Neuronal stem cell (in vitro differentiated cells): ENCODE measurements around the gene NRG2.

Experiments used
- DNase-seq: peaks from one replicate; pipeline ENCODE4 v3.0.0-alpha.2; 2013; ENCODE audit warnings: low spot score
- H2AFZ ChIP-seq: one replicate; pipeline ENCODE4 v1.6.1; 2013; ENCODE audit warnings: mild to moderate bottlenecking, low read length, inconsistent platforms
- H2AK5ac ChIP-seq: 2 replicates; pipeline ENCODE4 v1.6.1; 2013; ENCODE audit warnings: low read depth, mild to moderate bottlenecking, inconsistent platforms, low read length, moderate library complexity, mixed read lengths
- H2BK120ac ChIP-seq: 2 replicates; pipeline ENCODE4 v1.6.1; 2013; ENCODE audit warnings: low read depth, mild to moderate bottlenecking, inconsistent platforms, low read length, moderate library complexity, mixed read lengths
- H2BK12ac ChIP-seq: one replicate; pipeline ENCODE4 v1.6.1; 2013; ENCODE audit warnings: low read length, inconsistent platforms
- H2BK15ac ChIP-seq: 2 replicates; pipeline ENCODE4 v1.6.1; 2013; ENCODE audit warnings: mild to moderate bottlenecking, low read length, inconsistent platforms, mixed read lengths
- H2BK5ac ChIP-seq: one replicate; pipeline ENCODE4 v1.6.1; 2013; ENCODE audit warnings: inconsistent platforms, mild to moderate bottlenecking, low read length, moderate library complexity
- H3K14ac ChIP-seq: one replicate; pipeline ENCODE4 v1.6.1; 2013; ENCODE audit warnings: low read length, inconsistent platforms
- H3K18ac ChIP-seq: 2 replicates; pipeline ENCODE4 v1.6.1; 2013; ENCODE audit warnings: low read length, inconsistent platforms
- H3K23ac ChIP-seq: 2 replicates; pipeline ENCODE4 v1.6.1; 2013; ENCODE audit warnings: low read depth, mild to moderate bottlenecking, mixed read lengths, low read length, inconsistent platforms; ENCODE audit not compliant: poor library complexity
- H3K27ac ChIP-seq: replicated peaks from 3 replicates; pipeline ENCODE4 v1.5.1; 2013; ENCODE audit warnings: low read length, inconsistent platforms
- H3K27me3 ChIP-seq, 3 experiments: 2 replicates each; pipeline ENCODE4 v1.6.1; 2013; ENCODE audit warnings: low read length in 3 of 3, mild to moderate bottlenecking in 2 of 3, inconsistent platforms in 1 of 3, low read depth in 1 of 3, mixed read lengths in 1 of 3, moderate library complexity in 1 of 3; ENCODE audit not compliant: control insufficient read depth in 3 of 3, insufficient read depth in 3 of 3
- H3K36me3 ChIP-seq, 2 donors: replicated peaks in 1 of 2; 2 replicates each; pipeline ENCODE4 v1.6.1; 2013; ENCODE audit warnings: low read length in 2 of 2; ENCODE audit not compliant: control insufficient read depth in 2 of 2, insufficient read depth in 2 of 2
- H3K4ac ChIP-seq: 2 replicates; pipeline ENCODE4 v1.6.1; 2013; ENCODE audit warnings: inconsistent platforms, mild to moderate bottlenecking, low read length, moderate library complexity
- H3K4me1 ChIP-seq, 2 donors: 1 replicate in 1 of 2; 2 replicates in 1 of 2; pipeline ENCODE4 v1.6.1; 2013; ENCODE audit warnings: low read length in 2 of 2, low read depth in 1 of 2; ENCODE audit not compliant: control insufficient read depth in 2 of 2, insufficient read depth in 1 of 2
- H3K4me2 ChIP-seq: one replicate; pipeline ENCODE4 v1.6.1; 2013; ENCODE audit warnings: mild to moderate bottlenecking, low read length, inconsistent platforms; ENCODE audit not compliant: insufficient read depth, poor library complexity, severe bottlenecking
- H3K4me3 ChIP-seq, 2 donors: 2 replicates each; pipeline ENCODE4 v1.5.1; 2013; ENCODE audit warnings: low read length in 2 of 2, mild to moderate bottlenecking in 2 of 2, inconsistent platforms in 1 of 2, moderate library complexity in 1 of 2
- H3K79me1 ChIP-seq: one replicate; pipeline ENCODE4 v1.6.1; 2013; ENCODE audit warnings: low read depth, mild to moderate bottlenecking, inconsistent platforms, low read length, moderate library complexity
- H3K9ac ChIP-seq: one replicate; pipeline ENCODE4 v1.6.1; 2013; ENCODE audit warnings: mild to moderate bottlenecking, low read depth, low read length, inconsistent platforms; ENCODE audit not compliant: poor library complexity
- H3K9me3 ChIP-seq, 2 donors: replicated peaks in 1 of 2; 2 replicates each; pipeline versions ENCODE3 to v1.6.1; 2013; ENCODE audit warnings: low read length in 2 of 2, mild to moderate bottlenecking in 2 of 2, inconsistent platforms in 1 of 2, low read depth in 1 of 2, mixed read lengths in 1 of 2, moderate library complexity in 1 of 2; ENCODE audit not compliant: control insufficient read depth in 2 of 2, insufficient read depth in 1 of 2
- H4K8ac ChIP-seq: one replicate; pipeline ENCODE4 v1.6.1; 2013; ENCODE audit warnings: low read depth, mild to moderate bottlenecking, inconsistent platforms, low read length, moderate library complexity
- H4K91ac ChIP-seq: one replicate; pipeline ENCODE4 v1.6.1; 2013; ENCODE audit warnings: low read length, low read depth, mild to moderate bottlenecking, inconsistent platforms; ENCODE audit not compliant: poor library complexity
- WGBS, 2 donors: extraction: QIAGEN DNeasy Blood & Tissue Kit; methylation state at CpG; one replicate each; pipeline ENCODE4 v1.1.7; 2013; ENCODE audit warnings: missing lambda C conversion rate in 2 of 2, mixed read lengths in 1 of 2; ENCODE audit not compliant: insufficient read length in 2 of 2, insufficient replicate concordance in 1 of 2; ENCODE audit errors: extremely low coverage in 2 of 2; 5-methylcytosine and 5-hydroxymethylcytosine counted together

Gene NRG2

DNA sequence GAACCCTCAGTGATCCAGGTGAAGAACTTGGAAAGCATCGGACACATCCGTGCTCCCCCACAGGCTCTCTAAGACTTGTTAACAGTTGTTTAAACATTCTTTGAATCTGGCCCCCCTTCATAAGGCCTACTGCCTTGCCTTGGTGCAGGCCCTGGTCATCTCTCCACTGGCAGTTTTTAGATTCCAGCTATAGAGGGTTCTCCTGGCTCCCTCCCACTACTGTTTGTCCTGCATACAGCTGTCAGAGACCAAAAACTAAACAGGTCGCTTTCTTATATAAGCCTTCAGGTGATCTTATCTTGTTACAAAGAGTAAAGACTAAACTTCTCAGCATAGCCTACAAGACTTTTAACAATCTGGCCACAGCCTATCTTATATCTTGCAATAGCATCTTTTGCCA, 32.3 kb downstream of the NRG2 start:
- Histone ChIP-seq H3K36me3 (no peaks in the 10 kb centered on the region), H3K4me2 (no peak overlapping the region), H3K4ac (no peak overlapping the region), H3K4me1 (no peaks in the 10 kb centered on the region), H3K9me3 (no peaks in the 10 kb centered on the region), H3K79me1 (no peaks in the 10 kb centered on the region), H3K27me3 (peaks cover 0 to 45% (median 0%) of the 10 kb centered on the region in 3 experiments), H3K18ac (no peak overlapping the region), H3K23ac (no peak overlapping the region), H2AK5ac (no peak overlapping the region), H3K27ac (no peak overlapping the region), H3K4me3 (no peak overlapping the region), H4K91ac (no peak overlapping the region), H2BK120ac (no peak overlapping the region), H2BK5ac (no peak overlapping the region), H3K9ac (no peak overlapping the region), H3K14ac (no peak overlapping the region), H4K8ac (no peak overlapping the region), H2BK15ac (no peak overlapping the region), H2AFZ (no peak overlapping the region), H2BK12ac (no peak overlapping the region)
- no CpG with 5 or more reads among the region's 3 CpGs for WGBS, 2 donors
- no peak for DNase-seq

DNA sequence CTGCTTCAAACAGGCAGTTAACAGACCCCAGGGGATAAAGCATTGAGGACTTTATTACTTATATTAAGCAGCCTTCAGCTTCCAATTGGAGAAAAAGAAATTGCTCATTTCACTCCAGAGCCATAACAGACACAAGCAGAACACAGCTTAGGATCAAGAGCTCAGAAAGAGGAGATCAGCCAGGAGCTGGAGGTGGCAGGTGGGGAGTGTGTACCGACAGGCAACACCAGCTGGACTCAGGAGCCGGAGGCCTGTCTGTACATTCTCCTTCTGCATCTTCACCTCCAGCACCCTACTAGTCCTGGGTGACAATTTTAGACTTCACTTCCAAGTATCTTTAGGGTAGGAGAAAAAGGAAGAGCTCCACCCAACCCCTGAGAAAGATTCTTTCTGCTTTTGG, 35.8 kb downstream of the NRG2 start:
- Histone ChIP-seq H2BK120ac (no peak overlapping the region), H3K14ac (no peak overlapping the region), H3K79me1 (no peaks in the 10 kb centered on the region), H2BK5ac (no peak overlapping the region), H2BK15ac (no peak overlapping the region), H4K8ac (no peak overlapping the region), H3K9me3 (no peaks in the 10 kb centered on the region), H3K9ac (no peak overlapping the region), H2AK5ac (no peak overlapping the region), H3K18ac (no peak overlapping the region), H3K36me3 (no peaks in the 10 kb centered on the region), H3K23ac (no peak overlapping the region), H3K4me3 (no peak overlapping the region), H2AFZ (no peak overlapping the region), H3K4me2 (no peak overlapping the region), H3K27ac (no peak overlapping the region), H2BK12ac (no peak overlapping the region), H3K4ac (no peak overlapping the region), H3K27me3 (peaks cover 0 to 40% (median 0%) of the 10 kb centered on the region in 3 experiments), H3K4me1 (no peaks in the 10 kb centered on the region), H4K91ac (no peak overlapping the region)
- WGBS, 2 donors = no CpG with 5 or more reads among the region's 2 CpGs
- no peak for DNase-seq

DNA sequence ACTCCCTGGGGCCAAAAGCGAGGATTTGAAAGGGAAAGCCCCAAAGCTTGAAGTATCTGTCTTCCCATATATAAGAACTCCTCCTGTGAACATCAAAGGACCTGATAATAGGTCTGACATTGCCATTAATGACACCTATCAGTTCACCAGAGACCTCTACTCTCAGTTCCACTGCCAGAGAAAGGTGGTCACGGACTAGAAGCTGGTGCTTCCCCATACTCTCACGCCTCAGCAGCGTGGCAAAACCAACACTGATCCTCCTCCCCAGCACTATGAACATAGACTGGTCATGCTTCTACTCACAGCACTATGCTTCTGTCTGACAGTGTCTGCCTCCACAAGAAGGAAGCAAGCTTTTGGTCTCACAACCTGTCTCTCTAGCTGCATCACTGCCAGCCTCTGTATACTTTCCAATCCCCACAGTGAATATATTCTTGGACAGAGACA, 37.9 kb downstream of the NRG2 start:
- no peak overlapping the region for H3K4me2 ChIP-seq
- H3K27ac ChIP-seq = no peak overlapping the region
- no peak overlapping the region for H2AFZ ChIP-seq
- H2BK12ac ChIP-seq = no peak overlapping the region
- H2BK5ac ChIP-seq = no peak overlapping the region
- H2AK5ac ChIP-seq = no peak overlapping the region
- H3K4me1 ChIP-seq = no peaks in the 10 kb centered on the region
- no peak overlapping the region for H3K9ac ChIP-seq
- no peak for DNase-seq
- H2BK120ac ChIP-seq = no peak overlapping the region
- H3K79me1 ChIP-seq = no peaks in the 10 kb centered on the region
- no peak overlapping the region for H4K91ac ChIP-seq
- H3K9me3 ChIP-seq = no peaks in the 10 kb centered on the region
- no peaks in the 10 kb centered on the region for H3K36me3 ChIP-seq
- H4K8ac ChIP-seq = no peak overlapping the region
- no peak overlapping the region for H3K18ac ChIP-seq
- peaks cover 0 to 45% (median 0%) of the 10 kb centered on the region in 3 experiments for H3K27me3 ChIP-seq
- no peak overlapping the region for H3K4me3 ChIP-seq
- H3K14ac ChIP-seq = no peak overlapping the region
- no peak overlapping the region for H3K4ac ChIP-seq
- no CpG with 5 or more reads among the region's 4 CpGs for WGBS, 2 donors
- no peak overlapping the region for H3K23ac ChIP-seq
- H2BK15ac ChIP-seq = no peak overlapping the region

DNA sequence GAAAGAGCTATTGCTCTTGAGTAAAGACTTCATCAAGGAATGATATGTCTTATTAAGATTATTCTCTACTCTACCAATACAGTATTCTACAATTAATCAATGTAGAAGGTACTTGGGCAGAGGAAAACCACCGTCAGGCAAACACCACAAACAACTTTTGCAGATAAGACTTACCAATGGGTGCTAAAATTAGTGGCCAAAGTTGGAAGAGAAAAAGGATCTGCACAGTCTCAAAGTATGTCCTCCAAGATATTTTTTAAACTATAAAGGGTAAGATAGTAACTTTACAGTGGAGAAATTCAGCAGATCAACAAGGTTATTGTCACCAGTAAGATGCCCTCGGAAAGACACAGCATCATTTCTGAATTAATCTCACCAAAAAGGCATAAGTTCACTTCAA, 38.9 kb downstream of the NRG2 start:
- Histone ChIP-seq H2AFZ (no peak overlapping the region), H2BK5ac (no peak overlapping the region), H3K79me1 (no peaks in the 10 kb centered on the region), H3K9ac (no peak overlapping the region), H4K91ac (no peak overlapping the region), H3K4me3 (no peak overlapping the region), H3K27me3 (peaks cover 0 to 53% (median 0%) of the 10 kb centered on the region in 3 experiments), H3K4me2 (no peak overlapping the region), H4K8ac (no peak overlapping the region), H2BK120ac (no peak overlapping the region), H2BK12ac (no peak overlapping the region), H3K14ac (no peak overlapping the region), H3K4me1 (no peaks in the 10 kb centered on the region), H3K4ac (no peak overlapping the region), H3K27ac (no peak overlapping the region), H3K18ac (no peak overlapping the region), H3K36me3 (no peaks in the 10 kb centered on the region), H3K9me3 (no peaks in the 10 kb centered on the region), H2BK15ac (no peak overlapping the region), H2AK5ac (no peak overlapping the region), H3K23ac (no peak overlapping the region)
- no peak for DNase-seq
- WGBS, 2 donors = no CpG with 5 or more reads among the region's 2 CpGs
